GM23338 (cell line): Measurements from ENCODE around the gene OPRL1. TPM values are rescaled to one million over a fixed set of nuclear protein-coding genes. Genes with fewer than 3 reads are reported as not detected.

Experiments used
- ATAC-seq: fragments of 200-7000 bp; cut with Tn5 transposase; 3 replicates; pipeline ENCODE4 v1.9.1; 2020
- DNase-seq: peaks from one replicate; pipeline ENCODE4 v3.0.0-alpha.2; 2015; ENCODE audit warnings: low spot score
- H2AFZ ChIP-seq: fragments of 200-600 bp; sonication (generic); 2 replicates; pipeline ENCODE4 v1.8.0; 2016; ENCODE audit warnings: antibody characterized with exemption, mild to moderate bottlenecking, moderate library complexity
- H3F3A ChIP-seq: fragments of 200-600 bp; sonication (generic); replicated peaks from 2 replicates; pipeline ENCODE4 v1.8.0; 2017; ENCODE audit warnings: antibody characterized with exemption, mixed run types, low read depth
- H3K27ac ChIP-seq: fragments of 200-600 bp; sonication (generic); 2 replicates; pipeline ENCODE4 v1.6.1; 2016; ENCODE audit warnings: low read depth
- H3K27me3 ChIP-seq: fragments of 200-600 bp; sonication (generic); 2 replicates; pipeline ENCODE4 v1.8.0; 2016; ENCODE audit warnings: mild to moderate bottlenecking, mixed run types, moderate library complexity; ENCODE audit not compliant: insufficient read depth
- H3K36me3 ChIP-seq: fragments of 200-600 bp; sonication (generic); 2 replicates; pipeline ENCODE4 v1.8.0; 2016; ENCODE audit warnings: mild to moderate bottlenecking; ENCODE audit not compliant: insufficient read depth
- H3K4me1 ChIP-seq: fragments of 200-600 bp; sonication (generic); 2 replicates; pipeline ENCODE4 v1.8.0; 2016; ENCODE audit warnings: mild to moderate bottlenecking, moderate library complexity; ENCODE audit not compliant: insufficient read depth
- H3K4me2 ChIP-seq: fragments of 200-600 bp; sonication (generic); 2 replicates; pipeline ENCODE4 v1.7.1; 2017; ENCODE audit warnings: mixed run types
- H3K4me3 ChIP-seq: fragments of 200-600 bp; sonication (generic); 2 replicates; pipeline ENCODE4 v1.6.1; 2016; ENCODE audit warnings: mixed run types
- H3K79me2 ChIP-seq: fragments of 200-600 bp; sonication (generic); replicated peaks from 2 replicates; pipeline ENCODE4 v1.8.0; 2017; ENCODE audit warnings: mild to moderate bottlenecking; ENCODE audit not compliant: insufficient read depth
- H3K9me2 ChIP-seq: fragments of 200-600 bp; sonication (generic); 2 replicates; pipeline ENCODE4 v1.8.0; 2017; ENCODE audit not compliant: insufficient read depth
- H4K20me1 ChIP-seq: fragments of 200-600 bp; sonication (generic); replicated peaks from 2 replicates; pipeline ENCODE4 v1.8.0; 2017; ENCODE audit warnings: mild to moderate bottlenecking; ENCODE audit not compliant: insufficient read depth
- H3K27ac Mint-ChIP-seq: 2 replicates; pipeline ENCODE4 v1.8.0; 2020; ENCODE audit warnings: inconsistent platforms, mild to moderate bottlenecking, moderate library complexity, mixed read lengths
- H3K27me3 Mint-ChIP-seq: 3 replicates; pipeline ENCODE4 v1.8.0; 2022; ENCODE audit warnings: low read depth, mild to moderate bottlenecking, moderate library complexity, mixed read lengths, inconsistent platforms; ENCODE audit not compliant: insufficient read depth, poor library complexity
- H3K36me3 Mint-ChIP-seq: 3 replicates; pipeline ENCODE4 v1.8.0; 2021; ENCODE audit warnings: low read depth, mild to moderate bottlenecking, inconsistent platforms, moderate library complexity, mixed read lengths
- H3K4me1 Mint-ChIP-seq: 3 replicates; pipeline ENCODE4 v1.8.0; 2020; ENCODE audit warnings: mild to moderate bottlenecking, inconsistent platforms, mixed read lengths
- H3K4me3 Mint-ChIP-seq: 3 replicates; pipeline ENCODE4 v1.8.0; 2021; ENCODE audit warnings: moderate library complexity, mild to moderate bottlenecking, inconsistent platforms, mixed read lengths
- H3K9me3 Mint-ChIP-seq: 3 replicates; pipeline ENCODE4 v1.8.0; 2020; ENCODE audit warnings: moderate library complexity, mild to moderate bottlenecking, inconsistent platforms, mixed read lengths
- CREB1 ChIP-seq: fragments of 250-450 bp; sonication (Bioruptor Pico); IDR thresholded peaks from 2 replicates; pipeline ENCODE4 v1.5.0; 2020; ENCODE audit warnings: low read depth, mild to moderate bottlenecking, moderate library complexity
- EZH2 ChIP-seq: fragments of 200-600 bp; sonication (generic); IDR thresholded peaks from one replicate; pipeline ENCODE4 v1.8.0; 2017; ENCODE audit warnings: antibody characterized with exemption, mild to moderate bottlenecking, low read depth; ENCODE audit not compliant: unreplicated experiment
- EZH2phosphoT487 ChIP-seq: fragments of 200-600 bp; sonication (generic); IDR thresholded peaks from one replicate; pipeline ENCODE4 v1.8.1; 2018; ENCODE audit warnings: antibody characterized with exemption; ENCODE audit not compliant: unreplicated experiment
- POLR2AphosphoS5 ChIP-seq: IDR thresholded peaks from 2 replicates; pipeline ENCODE4 v1.6.1; 2016; ENCODE audit warnings: antibody characterized with exemption, low read depth
- STAT1 ChIP-seq: IDR thresholded peaks from one replicate; pipeline ENCODE4 v1.6.1; 2016; ENCODE audit warnings: antibody characterized with exemption; ENCODE audit not compliant: unreplicated experiment
- ZNF114 ChIP-seq: fragments of 250-450 bp; sonication (Bioruptor Pico); IDR thresholded peaks from 2 replicates; pipeline ENCODE4 v1.5.0; 2020; ENCODE audit warnings: mild to moderate bottlenecking, moderate library complexity
- ZNF331 ChIP-seq: fragments of 250-450 bp; sonication (Bioruptor Pico); IDR thresholded peaks from 2 replicates; pipeline ENCODE4 v1.5.0; 2020; ENCODE audit warnings: low read depth, mild to moderate bottlenecking, moderate library complexity
- polyA plus RNA-seq: library from polyadenylated mRNA; unstranded; fragments of >200 nt; fragmentation: Nextera tagmentation; extraction: Ambion mirVana; gene quantifications from 2 replicates; pipeline ENCODE4 v1.2.1, GENCODE V29; 2016
- total RNA-seq: library from RNA; depleted of rRNA; stranded (reverse); fragments of >200 nt; shearing (Covaris generic); gene quantifications from 2 replicates; pipeline ENCODE4 v1.2.3, GENCODE V29; 2014
- TF ChIP-seq, protein P1 (sequence below): IDR thresholded peaks from 2 replicates; pipeline ENCODE4 v1.6.1; 2016; ENCODE audit warnings: antibody characterized with exemption
- TF ChIP-seq, protein P2 (sequence below): fragments of 250-450 bp; sonication (Bioruptor Pico); IDR thresholded peaks from 2 replicates; pipeline ENCODE4 v1.5.0; 2020; ENCODE audit warnings: mild to moderate bottlenecking, moderate library complexity
- TF ChIP-seq, protein P3 (sequence below), 2 experiments: fragments of 200-600 bp in 1 of 2; sonication (generic) in 1 of 2; conservative IDR thresholded peaks; 2 replicates each; pipeline versions ENCODE4 v1.5.1 to v1.6.1; 2016 to 2017; ENCODE audit warnings: antibody characterized with exemption in 2 of 2, low read depth in 2 of 2, mild to moderate bottlenecking in 2 of 2, moderate library complexity in 1 of 2

Gene OPRL1
- total and polyA plus RNA-seq, 2 experiments from 2014 or later = 0.27 to 1.1 TPM

DNA sequence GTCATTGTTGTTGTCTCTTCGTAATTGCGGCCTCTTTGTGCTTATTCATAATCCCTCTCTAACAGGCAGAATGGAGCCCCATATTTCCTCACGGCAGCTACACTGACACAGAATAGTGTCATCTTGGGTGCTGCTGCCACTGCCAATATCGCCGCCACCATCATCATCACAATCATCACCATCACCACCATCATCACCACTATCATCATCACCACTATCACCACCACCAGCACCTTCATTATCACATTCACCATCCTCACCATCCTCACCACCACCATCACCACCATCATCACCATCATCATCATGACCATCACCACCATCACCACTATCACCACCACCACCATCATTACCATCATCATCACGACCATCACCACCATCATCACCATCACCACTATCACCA is 16.7 kb downstream of the OPRL1 start:
- Mint-ChIP-seq H3K36me3 (peaks cover 4% of the 10 kb centered on the region; the same call in 2 of the 3 replicates), H3K27me3 (peaks cover 17% of the 10 kb centered on the region), H3K9me3 (peaks cover 4% of the 10 kb centered on the region), H3K4me1 (peaks cover 9% of the 10 kb centered on the region), H3K27ac (no peak overlapping the region), H3K4me3 (no peak overlapping the region)
- Histone ChIP-seq H3K9me2 (no peaks in the 10 kb centered on the region), H4K20me1 (no peaks in the 10 kb centered on the region), H3K4me3 (no peak overlapping the region), H3K4me1 (no peaks in the 10 kb centered on the region), H3K36me3 (no peaks in the 10 kb centered on the region), H3K27ac (no peak overlapping the region), H3K79me2 (no peaks in the 10 kb centered on the region), H2AFZ (no peak overlapping the region), H3K4me2 (no peak overlapping the region), H3K27me3 (peaks cover 7% of the 10 kb centered on the region), H3F3A (no peaks in the 10 kb centered on the region)
- TF ChIP-seq ZNF331 (CRISPR knock-in tag) = no peak
- no peak for ATAC-seq
- DNase-seq = no peak

DNA sequence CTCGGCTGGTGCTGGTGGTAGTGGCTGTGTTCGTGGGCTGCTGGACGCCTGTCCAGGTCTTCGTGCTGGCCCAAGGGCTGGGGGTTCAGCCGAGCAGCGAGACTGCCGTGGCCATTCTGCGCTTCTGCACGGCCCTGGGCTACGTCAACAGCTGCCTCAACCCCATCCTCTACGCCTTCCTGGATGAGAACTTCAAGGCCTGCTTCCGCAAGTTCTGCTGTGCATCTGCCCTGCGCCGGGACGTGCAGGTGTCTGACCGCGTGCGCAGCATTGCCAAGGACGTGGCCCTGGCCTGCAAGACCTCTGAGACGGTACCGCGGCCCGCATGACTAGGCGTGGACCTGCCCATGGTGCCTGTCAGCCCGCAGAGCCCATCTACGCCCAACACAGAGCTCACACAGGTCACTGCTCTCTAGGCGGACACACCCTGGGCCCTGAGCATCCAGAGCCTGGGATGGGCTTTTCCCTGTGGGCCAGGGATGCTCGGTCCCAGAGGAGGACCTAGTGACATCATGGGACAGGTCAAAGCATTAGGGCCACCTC is 18.7 kb downstream of the OPRL1 start:
- no peaks in the 10 kb centered on the region for H3K36me3 ChIP-seq
- no peak overlapping the region for H3K4me2 ChIP-seq
- Mint-ChIP-seq H3K36me3 (peaks cover 4% of the 10 kb centered on the region; the same call in 2 of the 3 replicates), H3K27ac (no peak overlapping the region), H3K9me3 (peaks cover 4% of the 10 kb centered on the region), H3K4me1 (peaks cover 4% of the 10 kb centered on the region), H3K27me3 (peaks cover 28% of the 10 kb centered on the region), H3K4me3 (no peak overlapping the region)
- H3K9me2 ChIP-seq = no peaks in the 10 kb centered on the region
- H3K27ac ChIP-seq = no peak overlapping the region
- no peak for ATAC-seq
- H3K4me1 ChIP-seq = no peaks in the 10 kb centered on the region
- no peak overlapping the region for H3K4me3 ChIP-seq
- peaks cover 16% of the 10 kb centered on the region for H3K27me3 ChIP-seq
- H3K79me2 ChIP-seq = no peaks in the 10 kb centered on the region
- H2AFZ ChIP-seq = no peak overlapping the region
- H4K20me1 ChIP-seq = no peaks in the 10 kb centered on the region
- no peak for DNase-seq
- peaks cover 7% of the 10 kb centered on the region for H3F3A ChIP-seq
- TF ChIP-seq ZNF331 (CRISPR knock-in tag) = no peak
- TF ChIP-seq, protein P1, sequence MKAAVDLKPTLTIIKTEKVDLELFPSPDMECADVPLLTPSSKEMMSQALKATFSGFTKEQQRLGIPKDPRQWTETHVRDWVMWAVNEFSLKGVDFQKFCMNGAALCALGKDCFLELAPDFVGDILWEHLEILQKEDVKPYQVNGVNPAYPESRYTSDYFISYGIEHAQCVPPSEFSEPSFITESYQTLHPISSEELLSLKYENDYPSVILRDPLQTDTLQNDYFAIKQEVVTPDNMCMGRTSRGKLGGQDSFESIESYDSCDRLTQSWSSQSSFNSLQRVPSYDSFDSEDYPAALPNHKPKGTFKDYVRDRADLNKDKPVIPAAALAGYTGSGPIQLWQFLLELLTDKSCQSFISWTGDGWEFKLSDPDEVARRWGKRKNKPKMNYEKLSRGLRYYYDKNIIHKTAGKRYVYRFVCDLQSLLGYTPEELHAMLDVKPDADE = no peak
- TF ChIP-seq EZH2phosphoT487 = no peak
- TF ChIP-seq, protein P2, sequence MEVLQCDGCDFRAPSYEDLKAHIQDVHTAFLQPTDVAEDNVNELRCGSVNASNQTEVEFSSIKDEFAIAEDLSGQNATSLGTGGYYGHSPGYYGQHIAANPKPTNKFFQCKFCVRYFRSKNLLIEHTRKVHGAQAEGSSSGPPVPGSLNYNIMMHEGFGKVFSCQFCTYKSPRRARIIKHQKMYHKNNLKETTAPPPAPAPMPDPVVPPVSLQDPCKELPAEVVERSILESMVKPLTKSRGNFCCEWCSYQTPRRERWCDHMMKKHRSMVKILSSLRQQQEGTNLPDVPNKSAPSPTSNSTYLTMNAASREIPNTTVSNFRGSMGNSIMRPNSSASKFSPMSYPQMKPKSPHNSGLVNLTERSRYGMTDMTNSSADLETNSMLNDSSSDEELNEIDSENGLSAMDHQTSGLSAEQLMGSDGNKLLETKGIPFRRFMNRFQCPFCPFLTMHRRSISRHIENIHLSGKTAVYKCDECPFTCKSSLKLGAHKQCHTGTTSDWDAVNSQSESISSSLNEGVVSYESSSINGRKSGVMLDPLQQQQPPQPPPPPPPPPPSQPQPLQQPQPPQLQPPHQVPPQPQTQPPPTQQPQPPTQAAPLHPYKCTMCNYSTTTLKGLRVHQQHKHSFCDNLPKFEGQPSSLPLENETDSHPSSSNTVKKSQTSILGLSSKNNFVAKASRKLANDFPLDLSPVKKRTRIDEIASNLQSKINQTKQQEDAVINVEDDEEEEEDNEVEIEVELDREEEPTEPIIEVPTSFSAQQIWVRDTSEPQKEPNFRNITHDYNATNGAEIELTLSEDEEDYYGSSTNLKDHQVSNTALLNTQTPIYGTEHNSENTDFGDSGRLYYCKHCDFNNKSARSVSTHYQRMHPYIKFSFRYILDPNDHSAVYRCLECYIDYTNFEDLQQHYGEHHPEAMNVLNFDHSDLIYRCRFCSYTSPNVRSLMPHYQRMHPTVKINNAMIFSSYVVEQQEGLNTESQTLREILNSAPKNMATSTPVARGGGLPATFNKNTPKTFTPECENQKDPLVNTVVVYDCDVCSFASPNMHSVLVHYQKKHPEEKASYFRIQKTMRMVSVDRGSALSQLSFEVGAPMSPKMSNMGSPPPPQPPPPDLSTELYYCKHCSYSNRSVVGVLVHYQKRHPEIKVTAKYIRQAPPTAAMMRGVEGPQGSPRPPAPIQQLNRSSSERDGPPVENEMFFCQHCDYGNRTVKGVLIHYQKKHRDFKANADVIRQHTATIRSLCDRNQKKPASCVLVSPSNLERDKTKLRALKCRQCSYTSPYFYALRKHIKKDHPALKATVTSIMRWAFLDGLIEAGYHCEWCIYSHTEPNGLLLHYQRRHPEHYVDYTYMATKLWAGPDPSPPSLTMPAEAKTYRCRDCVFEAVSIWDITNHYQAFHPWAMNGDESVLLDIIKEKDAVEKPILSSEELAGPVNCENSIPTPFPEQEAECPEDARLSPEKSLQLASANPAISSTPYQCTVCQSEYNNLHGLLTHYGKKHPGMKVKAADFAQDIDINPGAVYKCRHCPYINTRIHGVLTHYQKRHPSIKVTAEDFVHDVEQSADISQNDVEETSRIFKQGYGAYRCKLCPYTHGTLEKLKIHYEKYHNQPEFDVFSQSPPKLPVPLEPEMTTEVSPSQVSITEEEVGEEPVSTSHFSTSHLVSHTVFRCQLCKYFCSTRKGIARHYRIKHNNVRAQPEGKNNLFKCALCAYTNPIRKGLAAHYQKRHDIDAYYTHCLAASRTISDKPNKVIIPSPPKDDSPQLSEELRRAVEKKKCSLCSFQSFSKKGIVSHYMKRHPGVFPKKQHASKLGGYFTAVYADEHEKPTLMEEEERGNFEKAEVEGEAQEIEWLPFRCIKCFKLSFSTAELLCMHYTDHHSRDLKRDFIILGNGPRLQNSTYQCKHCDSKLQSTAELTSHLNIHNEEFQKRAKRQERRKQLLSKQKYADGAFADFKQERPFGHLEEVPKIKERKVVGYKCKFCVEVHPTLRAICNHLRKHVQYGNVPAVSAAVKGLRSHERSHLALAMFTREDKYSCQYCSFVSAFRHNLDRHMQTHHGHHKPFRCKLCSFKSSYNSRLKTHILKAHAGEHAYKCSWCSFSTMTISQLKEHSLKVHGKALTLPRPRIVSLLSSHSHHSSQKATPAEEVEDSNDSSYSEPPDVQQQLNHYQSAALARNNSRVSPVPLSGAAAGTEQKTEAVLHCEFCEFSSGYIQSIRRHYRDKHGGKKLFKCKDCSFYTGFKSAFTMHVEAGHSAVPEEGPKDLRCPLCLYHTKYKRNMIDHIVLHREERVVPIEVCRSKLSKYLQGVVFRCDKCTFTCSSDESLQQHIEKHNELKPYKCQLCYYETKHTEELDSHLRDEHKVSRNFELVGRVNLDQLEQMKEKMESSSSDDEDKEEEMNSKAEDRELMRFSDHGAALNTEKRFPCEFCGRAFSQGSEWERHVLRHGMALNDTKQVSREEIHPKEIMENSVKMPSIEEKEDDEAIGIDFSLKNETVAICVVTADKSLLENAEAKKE (CRISPR knock-in tag) = no peak
- TF ChIP-seq EZH2 = no peak
- TF ChIP-seq CREB1 (CRISPR knock-in tag) = no peak
- no peak for TF ChIP-seq STAT1
- no peak for TF ChIP-seq POLR2AphosphoS5
- no peak for TF ChIP-seq ZNF114 (CRISPR knock-in tag)
- TF ChIP-seq, protein P3, sequence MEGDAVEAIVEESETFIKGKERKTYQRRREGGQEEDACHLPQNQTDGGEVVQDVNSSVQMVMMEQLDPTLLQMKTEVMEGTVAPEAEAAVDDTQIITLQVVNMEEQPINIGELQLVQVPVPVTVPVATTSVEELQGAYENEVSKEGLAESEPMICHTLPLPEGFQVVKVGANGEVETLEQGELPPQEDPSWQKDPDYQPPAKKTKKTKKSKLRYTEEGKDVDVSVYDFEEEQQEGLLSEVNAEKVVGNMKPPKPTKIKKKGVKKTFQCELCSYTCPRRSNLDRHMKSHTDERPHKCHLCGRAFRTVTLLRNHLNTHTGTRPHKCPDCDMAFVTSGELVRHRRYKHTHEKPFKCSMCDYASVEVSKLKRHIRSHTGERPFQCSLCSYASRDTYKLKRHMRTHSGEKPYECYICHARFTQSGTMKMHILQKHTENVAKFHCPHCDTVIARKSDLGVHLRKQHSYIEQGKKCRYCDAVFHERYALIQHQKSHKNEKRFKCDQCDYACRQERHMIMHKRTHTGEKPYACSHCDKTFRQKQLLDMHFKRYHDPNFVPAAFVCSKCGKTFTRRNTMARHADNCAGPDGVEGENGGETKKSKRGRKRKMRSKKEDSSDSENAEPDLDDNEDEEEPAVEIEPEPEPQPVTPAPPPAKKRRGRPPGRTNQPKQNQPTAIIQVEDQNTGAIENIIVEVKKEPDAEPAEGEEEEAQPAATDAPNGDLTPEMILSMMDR (conservative IDR thresholded peaks at IDR 0.05; ENCODE audit: low read depth in 2 of 2) = no peak
